SW480 (cell line): ENCODE measurements around the gene PLSCR4.
A peak's percentile ranks its signal among the peaks of the same experiment; 100 is the strongest.
"Not testable (repeated sequence)": the region's sequence is repeated elsewhere in the genome, so short reads cannot be mapped to it uniquely, and the experiment has no call there.

Source experiments
- DNase-seq: peaks from one replicate; pipeline ENCODE4 v3.0.0-alpha.2; 2016; ENCODE audit warnings: low spot score

PLSCR4 gene, protein sequence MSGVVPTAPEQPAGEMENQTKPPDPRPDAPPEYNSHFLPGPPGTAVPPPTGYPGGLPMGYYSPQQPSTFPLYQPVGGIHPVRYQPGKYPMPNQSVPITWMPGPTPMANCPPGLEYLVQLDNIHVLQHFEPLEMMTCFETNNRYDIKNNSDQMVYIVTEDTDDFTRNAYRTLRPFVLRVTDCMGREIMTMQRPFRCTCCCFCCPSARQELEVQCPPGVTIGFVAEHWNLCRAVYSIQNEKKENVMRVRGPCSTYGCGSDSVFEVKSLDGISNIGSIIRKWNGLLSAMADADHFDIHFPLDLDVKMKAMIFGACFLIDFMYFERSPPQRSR

DNA sequence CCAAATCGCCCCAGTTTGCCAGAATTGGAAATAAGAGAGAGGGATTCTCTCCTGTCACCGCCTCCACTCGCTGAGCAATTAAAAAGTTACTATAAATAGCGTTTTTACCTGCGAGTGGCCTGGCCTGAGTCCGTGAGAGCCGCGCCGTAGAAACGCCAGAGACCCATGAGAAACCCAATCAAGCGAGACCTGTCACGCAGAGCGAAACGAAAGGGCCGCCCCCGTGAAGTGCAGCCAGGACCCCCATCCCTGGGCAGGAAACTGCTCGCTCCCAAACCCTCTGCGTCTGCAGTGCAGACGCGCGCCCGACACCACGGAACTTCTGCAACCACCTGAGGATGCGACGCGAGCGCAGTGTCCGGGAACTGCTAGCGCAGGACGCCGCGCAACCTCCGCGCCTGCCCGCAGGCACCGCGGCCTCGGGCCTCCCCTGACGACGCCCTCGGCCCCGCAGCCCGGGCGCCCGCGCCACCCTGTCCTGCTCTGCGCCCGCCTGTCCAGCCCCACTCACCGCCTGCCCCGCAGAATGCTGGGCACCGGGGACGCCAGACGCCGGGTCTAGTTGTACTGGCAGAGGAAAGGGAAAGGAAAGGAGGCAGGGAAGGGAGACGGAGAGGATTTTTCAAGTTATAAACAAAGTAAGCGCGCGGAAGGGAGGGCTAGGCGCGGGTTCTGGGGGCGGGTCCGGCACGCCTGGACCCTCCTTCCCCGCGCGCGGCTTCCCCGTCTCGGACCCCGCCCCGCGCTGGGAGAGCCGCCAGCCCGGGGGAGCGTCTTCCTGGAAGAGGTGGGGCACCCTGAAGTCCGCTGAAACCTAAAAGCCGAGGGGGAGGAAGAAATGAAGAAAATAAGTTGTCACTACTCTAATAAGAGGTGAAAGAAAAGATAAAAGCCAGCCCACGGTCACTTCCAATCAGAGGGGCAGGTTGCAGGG, at the start of gene PLSCR4:
TSS of gene PLSCR4 (minus strand) at position 657 of the 934 bp plus-strand sequence. CDS start 29,034 bp downstream, outside the sequence.
- peak; percentile 16 for DNase-seq

DNA sequence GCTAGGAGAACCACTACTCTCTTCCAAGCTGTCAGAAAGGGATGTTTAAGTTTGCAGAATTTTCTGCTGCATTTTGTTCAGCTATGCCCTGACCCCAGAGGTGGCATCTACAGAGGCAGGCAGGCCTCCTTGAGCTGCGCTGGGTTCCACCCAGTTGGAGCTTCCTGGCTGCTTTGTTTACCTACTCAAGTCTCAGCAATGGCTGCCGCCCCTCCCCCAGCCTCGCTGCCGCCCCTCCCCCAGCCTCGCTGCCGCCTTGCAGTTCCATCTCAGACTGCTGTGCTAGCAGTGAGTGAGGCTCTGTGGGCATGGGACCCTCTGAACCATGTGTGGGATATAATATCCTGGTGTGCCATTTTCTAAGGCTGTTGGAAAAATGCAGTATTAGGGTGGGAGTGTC, 42.5 kb upstream of the PLSCR4 start:
- DNase-seq = not testable (repeated sequence)

DNA sequence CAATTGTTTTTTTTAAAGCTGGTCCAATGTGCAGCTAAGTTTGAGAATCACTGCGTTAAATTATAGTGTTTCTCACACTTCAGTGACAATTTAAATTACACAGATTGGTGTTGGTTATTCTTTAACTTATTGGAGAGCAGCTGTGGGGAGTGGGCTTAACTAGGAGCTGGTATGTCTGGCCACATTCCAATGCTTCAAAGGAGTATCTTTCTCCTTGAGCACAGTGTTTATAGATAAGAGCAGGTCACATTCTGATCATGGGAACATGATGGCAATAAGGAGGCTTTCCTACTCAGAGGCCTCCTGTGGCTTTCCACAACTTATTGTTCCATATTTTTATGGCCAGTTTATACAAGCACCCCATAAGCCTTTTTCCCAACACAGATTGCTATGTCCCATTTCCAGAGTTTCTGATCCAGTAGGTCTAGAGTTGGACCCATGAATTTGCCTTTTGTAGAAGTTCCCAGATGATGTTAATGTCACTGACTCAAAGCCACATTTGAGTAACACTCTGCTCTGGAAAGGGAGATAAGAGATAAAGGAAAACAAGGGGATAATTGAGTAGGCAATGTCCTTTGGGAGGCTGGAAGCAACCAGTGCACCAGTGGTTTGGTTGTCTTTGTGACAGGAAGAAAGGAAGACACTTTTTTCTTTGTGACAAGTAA, 33.0 kb upstream of the PLSCR4 start:
- DNase-seq = no peak

DNA sequence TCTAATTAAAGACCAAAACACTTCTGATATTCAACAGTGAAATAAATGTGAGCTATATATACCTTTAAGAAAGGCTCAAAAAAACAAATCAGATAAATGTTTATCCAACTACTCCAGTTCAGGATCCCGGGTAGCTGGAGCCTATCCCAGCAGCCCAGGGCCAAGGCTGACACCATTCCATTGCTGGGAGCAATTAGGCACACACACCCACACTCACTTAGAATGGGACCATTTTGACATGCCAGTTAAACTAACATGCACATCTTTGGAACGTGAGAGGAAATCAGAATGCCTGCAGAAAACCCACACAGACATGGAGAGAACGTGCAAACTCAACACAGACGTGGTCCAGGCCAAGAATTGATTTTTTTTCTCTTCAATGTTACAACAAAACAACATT, 30.0 kb upstream of the PLSCR4 start:
- DNase-seq = no peak

DNA sequence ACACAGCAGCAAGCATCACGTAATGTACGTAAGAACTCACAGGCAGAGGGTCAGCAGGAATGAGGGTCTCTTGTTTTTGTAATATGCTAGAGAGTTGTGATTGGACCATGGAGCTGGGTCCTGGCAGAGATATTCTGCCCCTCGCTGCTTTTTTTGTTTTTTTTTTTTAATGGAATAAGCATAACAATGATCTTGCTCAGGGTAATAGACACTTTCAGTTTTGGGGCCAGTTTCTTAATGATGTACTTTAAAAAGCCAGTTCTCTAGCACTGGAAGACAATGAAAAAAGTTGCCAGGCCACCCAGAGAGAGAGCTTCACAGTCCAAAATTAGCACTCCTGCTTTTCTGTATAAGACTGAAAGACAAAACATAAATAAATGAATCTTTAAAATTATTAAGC, 29.0 kb upstream of the PLSCR4 start:
- no peak for DNase-seq

DNA sequence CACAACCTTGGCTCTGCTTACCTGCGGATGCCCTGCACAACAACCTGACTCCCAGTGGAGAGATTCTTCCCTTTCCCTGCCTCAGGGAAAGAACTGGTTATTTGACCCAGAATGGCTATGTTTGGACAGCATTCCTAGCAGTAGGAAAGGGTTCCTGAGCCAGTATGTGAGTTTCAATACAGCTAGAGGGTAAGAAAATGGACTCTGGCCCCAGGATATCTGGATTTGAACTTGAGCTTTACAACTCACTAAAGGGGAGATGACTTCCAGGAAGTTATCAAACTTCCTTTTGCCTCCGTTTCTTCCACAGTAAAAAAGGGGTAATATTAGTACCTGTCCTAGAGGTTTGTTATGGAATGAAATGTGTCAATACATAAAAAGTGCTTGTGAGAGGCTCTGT, 28.1 kb upstream of the PLSCR4 start:
- no peak for DNase-seq

DNA sequence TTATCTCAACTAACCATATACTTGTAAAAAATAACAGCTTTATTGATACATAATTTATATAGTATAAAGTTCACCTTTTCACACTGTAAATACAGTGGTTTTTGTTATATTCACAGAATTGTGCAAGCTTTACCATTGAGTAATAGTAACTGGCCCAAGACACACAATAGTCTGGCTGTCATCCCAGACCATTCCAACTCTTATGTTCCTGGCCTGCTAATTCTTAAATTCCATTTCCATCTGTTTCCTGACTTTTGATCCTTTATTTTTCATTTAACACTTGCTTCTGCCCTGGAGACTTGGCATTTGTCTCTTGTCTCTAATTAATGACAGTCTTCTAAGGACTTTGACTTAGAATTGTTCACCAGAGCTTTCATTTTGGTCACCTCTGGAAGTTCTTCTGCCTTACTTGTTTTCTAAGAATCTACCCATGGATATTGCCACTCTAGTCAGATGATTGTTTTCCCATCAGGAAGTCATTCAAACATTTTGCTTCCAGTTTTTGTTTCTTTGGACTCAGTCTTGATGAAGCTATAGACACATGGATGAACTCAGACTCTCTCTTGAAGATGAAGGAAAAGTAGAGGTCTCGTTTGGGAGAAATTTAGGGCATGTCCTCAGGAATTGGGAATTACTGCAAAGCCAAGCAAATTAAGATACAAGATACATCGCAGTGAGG, 27.2 kb upstream of the PLSCR4 start:
- no peak for DNase-seq

DNA sequence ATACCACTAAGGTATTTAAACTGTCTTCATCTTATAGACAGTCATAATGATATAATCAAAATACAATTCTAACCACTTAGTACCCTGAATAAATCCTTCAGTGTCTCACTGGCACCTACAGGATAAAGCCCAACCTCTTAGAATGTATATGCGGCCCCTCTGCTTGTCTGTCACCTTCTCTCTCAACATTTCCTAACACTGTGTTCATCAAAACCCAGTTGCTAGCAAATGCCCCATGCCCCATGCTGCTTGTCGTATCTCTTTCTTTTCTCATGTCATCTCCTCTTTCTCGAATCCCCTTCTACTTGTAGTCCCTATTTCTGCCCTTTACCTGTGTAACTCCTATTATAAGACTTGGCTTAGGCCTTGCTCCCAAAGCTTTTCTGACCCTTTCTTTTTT, 24.6 kb upstream of the PLSCR4 start:
- DNase-seq = no peak

DNA sequence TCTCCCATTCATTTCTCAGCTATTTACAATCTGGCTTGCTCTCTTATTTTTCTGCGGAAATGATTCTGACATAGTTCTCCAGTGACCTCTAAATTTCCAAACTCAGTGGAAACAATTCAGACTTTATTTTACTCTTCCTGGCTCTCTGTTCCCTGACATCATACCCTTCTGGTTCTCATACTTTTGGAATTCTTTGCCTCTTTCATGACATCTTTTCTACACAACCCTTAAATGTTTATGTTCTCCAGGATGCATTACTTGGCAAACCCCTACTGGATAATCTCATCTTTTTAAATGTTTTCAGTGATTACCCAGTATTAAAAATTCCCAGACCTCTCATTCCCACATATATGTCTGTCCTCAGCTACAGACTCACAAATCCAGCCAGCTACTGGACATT, 23.9 kb upstream of the PLSCR4 start:
- DNase-seq = no peak

DNA sequence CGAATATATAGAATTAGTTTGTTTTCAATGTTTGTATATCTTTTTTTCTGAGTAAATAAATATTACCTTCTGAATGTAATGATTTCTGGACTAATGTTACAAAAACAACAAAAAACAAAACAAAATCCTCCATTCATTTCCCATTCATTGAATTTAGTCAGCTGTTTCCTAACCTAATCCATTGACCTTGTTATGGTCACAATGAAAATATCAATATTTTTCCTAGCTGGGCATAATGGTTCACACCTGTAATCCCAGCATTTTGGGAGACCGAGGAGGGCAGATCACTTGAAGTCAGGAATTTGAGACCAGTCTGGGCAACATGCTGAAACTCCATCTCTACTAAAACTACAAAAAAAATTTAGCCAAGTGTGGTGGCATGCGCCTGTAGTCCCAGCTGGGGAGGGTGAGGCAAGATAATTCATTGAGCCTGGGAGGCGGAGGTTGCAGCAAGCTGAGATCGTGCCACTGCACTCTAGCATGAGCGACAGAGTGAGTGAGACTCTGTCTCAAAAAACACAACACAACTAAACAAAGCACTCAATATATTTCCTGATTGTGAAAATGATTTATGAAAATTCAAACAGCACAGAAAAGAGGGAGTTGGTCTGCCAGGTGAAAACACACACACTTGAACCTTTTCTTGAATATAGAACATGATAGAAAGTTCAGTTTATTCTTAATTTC, 23.0 kb upstream of the PLSCR4 start:
- DNase-seq = no peak

DNA sequence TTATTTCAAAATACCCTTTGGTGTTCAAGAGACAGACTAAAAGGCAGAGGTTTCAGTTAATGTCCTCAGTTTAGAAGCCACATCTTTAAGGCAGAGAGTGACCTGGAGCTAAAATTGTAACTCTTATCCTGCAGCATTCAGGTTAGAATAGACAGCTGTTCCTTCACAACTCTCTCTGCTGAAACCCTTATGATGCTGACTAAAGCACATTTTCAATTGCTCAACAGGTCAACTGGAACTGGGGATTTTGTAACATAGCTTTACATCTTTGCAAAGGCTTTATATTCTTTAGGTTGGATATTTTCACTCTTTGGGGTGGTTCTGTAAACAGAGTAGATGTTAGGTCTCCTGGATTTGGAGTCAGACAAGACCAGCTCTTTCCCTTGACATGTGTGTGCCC, 20.3 kb upstream of the PLSCR4 start:
- no peak for DNase-seq

DNA sequence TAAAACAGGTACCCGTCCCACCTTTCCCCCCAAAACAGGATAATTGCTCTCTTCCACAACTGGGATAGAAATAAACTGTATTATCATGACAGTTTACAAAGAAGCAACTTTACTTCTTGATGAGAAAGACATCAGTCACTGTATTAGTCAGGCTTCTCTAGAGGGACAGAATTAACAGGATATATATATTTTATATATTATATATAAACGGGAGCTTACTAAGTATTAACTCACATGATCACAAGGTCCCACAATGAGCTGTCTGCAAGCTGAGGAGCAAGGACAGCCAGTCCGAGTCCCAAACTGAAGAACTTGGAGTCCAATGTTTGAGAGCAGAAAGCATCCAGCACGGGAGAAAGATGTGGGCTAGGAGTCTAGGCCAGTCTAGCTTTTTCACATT, 18.4 kb upstream of the PLSCR4 start:
- no peak for DNase-seq

DNA sequence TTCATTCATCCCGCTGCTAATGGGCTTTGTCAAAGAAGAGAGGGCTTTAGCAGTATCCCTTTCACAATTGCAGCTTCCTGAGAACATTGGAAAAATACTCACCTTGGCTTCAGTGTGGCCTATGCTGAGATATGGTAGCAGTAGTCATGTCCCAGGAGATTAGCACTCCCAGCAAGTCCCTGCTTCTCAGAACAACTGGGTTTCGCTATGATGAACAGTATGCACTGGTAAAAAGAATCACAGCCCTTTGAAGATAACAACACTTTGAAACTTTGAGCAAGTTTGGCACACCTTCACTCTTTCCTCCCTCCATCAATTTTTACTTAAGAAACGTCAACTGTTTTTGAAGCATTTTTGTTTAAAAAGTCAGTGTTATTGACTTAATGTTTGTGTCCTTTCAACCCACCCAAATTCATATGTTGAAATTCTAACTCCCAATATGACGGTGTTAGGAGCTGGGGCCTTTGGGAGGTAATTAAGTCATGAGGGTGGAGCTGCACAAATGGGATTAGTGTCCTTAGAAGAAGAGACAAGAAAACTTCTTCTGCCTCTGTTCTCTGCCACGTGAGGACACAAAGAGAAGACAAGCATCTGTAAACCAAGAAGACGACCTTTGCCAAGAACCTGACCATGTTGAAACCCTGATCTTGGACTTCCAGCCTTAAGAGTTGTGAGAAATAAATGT, 17.8 kb upstream of the PLSCR4 start:
- DNase-seq = no peak

DNA sequence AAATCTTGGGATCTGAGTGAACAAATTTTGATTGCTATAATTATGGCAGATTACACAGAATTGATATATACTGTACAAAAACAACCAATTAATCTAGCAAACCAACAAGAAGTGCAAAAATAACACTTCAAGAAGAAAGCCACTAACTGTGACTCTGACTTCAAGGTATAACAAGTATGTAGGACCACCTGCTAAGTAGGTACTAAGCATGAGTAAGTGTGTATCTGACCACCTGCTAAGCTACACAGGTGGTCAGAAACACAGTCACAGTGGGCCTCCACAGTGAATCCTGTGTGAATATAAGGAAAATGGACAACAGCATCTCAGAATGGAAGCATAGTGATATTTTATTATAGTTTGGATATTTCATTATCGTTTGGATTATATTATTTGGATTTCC, 14.8 kb upstream of the PLSCR4 start:
- no peak for DNase-seq

DNA sequence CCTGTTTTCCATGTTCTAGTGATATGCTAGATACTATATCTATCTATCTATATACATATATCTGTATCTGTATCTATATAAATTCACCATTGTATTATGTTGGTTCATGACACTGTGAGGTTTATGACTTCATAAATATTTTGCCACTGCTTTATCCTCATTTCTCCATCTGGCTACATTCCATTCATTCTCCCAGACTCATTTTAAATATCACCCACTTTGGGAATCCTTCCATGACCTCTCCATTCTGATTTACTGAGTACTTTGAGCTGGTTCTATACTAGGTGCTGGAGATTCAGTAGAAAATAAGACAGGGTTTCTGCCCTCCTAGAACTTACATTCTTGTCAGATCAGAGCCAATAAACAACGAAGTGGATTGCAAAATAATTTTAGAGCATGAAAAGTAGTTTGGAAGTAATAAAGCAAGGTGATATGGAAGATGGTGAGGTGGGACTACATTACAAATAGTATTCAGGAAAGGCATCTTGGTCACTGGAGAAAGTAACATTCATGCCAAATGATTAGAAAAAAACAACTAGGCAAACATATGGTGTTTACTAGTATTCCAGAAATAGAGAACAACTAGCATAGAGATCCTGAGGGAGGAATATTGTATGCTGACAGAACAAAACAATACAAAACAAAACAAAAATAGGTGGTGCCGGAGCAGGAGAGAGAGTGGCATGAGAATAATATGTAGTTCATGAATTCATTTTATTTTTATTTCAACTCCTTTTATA, 11.6 kb upstream of the PLSCR4 start:
- no peak for DNase-seq

DNA sequence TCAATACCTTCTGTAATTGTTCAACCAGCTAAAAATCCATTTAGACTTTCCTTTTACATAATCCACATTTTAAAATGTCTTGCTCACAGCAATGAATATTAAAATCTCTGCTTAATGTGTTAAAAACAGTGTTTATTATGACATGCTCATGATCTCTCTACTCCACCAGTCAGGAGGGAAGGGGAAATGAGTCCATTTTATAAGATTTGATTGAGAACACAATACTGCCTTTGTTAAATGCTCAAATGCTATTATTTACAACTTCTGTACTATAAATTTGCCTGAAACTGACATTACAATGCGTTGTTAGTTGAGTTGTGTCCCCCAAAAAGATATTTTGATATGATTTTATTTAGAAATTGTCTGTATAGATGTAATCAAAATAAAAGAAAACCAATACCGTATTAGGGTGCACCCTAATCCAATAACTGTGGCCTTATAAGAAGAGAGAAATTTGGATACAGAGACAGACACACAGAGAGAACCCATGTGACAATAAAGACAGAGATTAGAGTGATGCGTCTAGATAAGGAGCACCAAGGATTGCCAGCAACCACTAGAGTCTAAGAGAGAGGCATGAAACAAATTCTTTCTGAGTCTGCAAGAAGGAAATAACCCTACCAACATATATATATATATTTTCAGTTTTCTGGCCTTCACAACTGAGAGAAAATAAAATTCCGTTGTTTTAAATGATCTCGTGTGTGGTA, 9.1 kb upstream of the PLSCR4 start:
- DNase-seq = no peak

DNA sequence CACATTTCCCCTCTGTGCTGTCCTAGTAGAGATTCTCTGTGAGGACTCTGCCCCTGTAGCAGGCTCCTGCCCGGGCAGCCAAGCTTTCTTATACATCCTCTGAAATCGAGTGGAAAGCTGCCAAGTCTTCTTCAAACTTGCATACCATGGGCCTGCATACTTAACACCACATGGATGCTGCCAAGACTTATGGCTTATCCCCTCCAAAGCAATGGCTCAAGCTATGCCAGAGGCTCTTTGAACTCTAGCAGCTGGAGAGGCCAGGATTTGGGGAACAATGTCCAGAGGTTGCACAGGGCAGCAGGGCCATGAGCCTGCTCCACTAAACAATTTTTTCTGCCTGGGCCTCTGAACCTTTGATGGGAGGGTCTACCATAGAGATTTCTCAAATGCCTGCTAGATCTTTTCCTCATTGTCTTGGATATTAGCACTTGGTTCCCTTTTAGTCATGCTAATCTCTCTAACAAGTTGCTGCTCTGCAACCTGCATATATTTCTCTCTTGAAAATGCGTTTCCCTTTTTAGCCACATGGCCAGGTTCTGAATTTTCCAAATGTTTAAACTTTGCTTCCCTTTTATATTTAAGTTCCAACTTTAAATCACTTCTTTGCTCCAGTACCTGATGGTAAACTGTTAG, 6.1 kb upstream of the PLSCR4 start:
- no peak for DNase-seq

DNA sequence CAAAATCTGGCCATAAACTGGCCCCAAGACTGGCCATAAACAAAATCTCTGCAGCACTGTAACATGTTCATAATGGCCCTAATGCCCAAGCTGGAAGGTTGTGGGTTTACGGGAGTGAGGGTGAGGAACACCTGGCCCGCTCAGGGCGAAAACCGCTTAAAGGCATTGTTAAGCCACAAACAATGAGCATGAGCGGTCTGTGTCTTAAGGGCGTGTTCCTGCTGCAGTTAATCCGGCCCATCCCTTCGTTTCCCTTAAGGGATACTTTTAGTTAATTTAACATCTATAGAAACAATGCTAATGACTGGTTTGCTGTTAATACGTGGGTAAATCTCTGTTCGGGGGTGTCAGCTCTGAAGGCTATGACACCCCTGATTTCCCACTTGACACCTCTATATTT, 1.5 kb upstream of the PLSCR4 start:
- DNase-seq = not testable (repeated sequence)

DNA sequence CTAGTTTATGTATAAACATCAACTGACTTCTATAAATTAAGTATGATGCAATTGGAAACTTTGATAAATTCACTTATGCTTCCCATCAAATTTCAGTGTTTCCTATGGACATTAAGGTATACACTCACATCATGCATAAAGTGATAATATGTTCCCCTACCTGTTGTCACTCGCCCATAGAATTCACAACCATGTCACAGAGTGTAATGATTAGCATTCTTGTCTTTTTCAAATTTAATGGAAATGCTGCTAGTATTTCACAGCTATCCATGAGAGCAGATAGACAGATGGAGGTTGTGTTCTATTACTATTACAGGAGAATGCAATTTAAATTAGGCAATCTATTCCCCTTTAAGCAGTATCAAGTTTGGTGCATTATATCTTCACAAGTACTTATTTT, 984 bp downstream of the PLSCR4 start:
- no peak for DNase-seq
